Ishikawa (cell line): ENCODE data around the gene METTL23.

Experiments
- CREB1 ChIP-seq: IDR thresholded peaks from 2 replicates; pipeline ENCODE4 v1.6.1; 2012; ENCODE audit warnings: low read depth
- YY1 ChIP-seq: IDR thresholded peaks from 2 replicates; pipeline ENCODE4 v1.6.1; 2012; ENCODE audit warnings: low read depth

- no peak for TF ChIP-seq YY1
- TF ChIP-seq CREB1 = no peak
These were observed 21.2 kb downstream of the METTL23 start for GRCh38 chr17:76747716-76748363.
